SU-DHL-6 (cell line): ENCODE measurements around the gene EPB41L5.
"Not testable (repeated sequence)": the region's sequence is repeated elsewhere in the genome, so short reads cannot be mapped to it uniquely, and the experiment has no call there.

Experiments
- H2AFZ ChIP-seq: fragments of 200-600 bp; sonication (generic); 2 replicates; pipeline ENCODE4 v1.6.1; 2014; ENCODE audit warnings: low read depth, mild to moderate bottlenecking, moderate library complexity, mixed read lengths, antibody characterized with exemption, low read length; ENCODE audit not compliant: severe bottlenecking
- H3F3A ChIP-seq: fragments of 200-600 bp; shearing (Covaris generic); 2 replicates; pipeline ENCODE4 v1.6.0; 2016; ENCODE audit warnings: antibody characterized with exemption, mild to moderate bottlenecking; ENCODE audit not compliant: insufficient read depth
- H3K27ac ChIP-seq: fragments of 200-600 bp; sonication (generic); 2 replicates; pipeline ENCODE4 v1.5.1; 2016; ENCODE audit warnings: low read depth, mild to moderate bottlenecking, low read length, moderate library complexity, mixed read lengths
- H3K27me3 ChIP-seq: fragments of 200-600 bp; sonication (generic), shearing (Covaris generic); 2 replicates; pipeline ENCODE4 v1.6.0; 2014; ENCODE audit warnings: mild to moderate bottlenecking, low read length
- H3K36me3 ChIP-seq: fragments of 200-600 bp; sonication (generic); 2 replicates; pipeline ENCODE4 v1.6.1; 2014; ENCODE audit warnings: mild to moderate bottlenecking, low read length, mixed read lengths
- H3K4me2 ChIP-seq: fragments of 300-600, 200-600 bp; shearing (Covaris generic), sonication (generic); 2 replicates; pipeline ENCODE4 v1.6.0; 2014; ENCODE audit warnings: low read length, low read depth, mild to moderate bottlenecking; ENCODE audit not compliant: poor library complexity, severe bottlenecking
- H3K4me3 ChIP-seq: fragments of 200-600 bp; sonication (generic); 2 replicates; pipeline ENCODE4 v1.5.1; 2014; ENCODE audit warnings: antibody characterized with exemption, low read length, mild to moderate bottlenecking, mixed read lengths; ENCODE audit not compliant: insufficient read depth, poor library complexity, severe bottlenecking
- H3K79me2 ChIP-seq: fragments of 200-600 bp; sonication (generic); 2 replicates; pipeline ENCODE4 v1.6.1; 2014; ENCODE audit warnings: mild to moderate bottlenecking, low read length, moderate library complexity; ENCODE audit not compliant: insufficient read depth
- H3K9ac ChIP-seq: fragments of 200-600 bp; sonication (generic); 2 replicates; pipeline ENCODE4 v1.7.0; 2014; ENCODE audit warnings: mild to moderate bottlenecking, low read length
- H3K9me2 ChIP-seq: fragments of 200-600 bp; sonication (generic); replicated peaks from 2 replicates; pipeline ENCODE4 v1.6.1; 2014; ENCODE audit warnings: low read length; ENCODE audit not compliant: insufficient read depth
- H3K9me3 ChIP-seq: fragments of 200-600 bp; sonication (generic); 2 replicates; pipeline ENCODE4 v1.6.1; 2014; ENCODE audit warnings: low read length, mixed read lengths; ENCODE audit not compliant: insufficient read depth
- H4K20me1 ChIP-seq: fragments of 200-600 bp; sonication (generic); 2 replicates; pipeline ENCODE4 v1.6.1; 2014; ENCODE audit warnings: low read depth, mild to moderate bottlenecking, antibody characterized with exemption, low read length, moderate library complexity, mixed read lengths
- EZH2phosphoT487 ChIP-seq: fragments of 200-600 bp; sonication (generic), shearing (Covaris generic); conservative IDR thresholded peaks from 2 replicates; pipeline ENCODE4 v1.6.1; 2018; ENCODE audit warnings: mild to moderate bottlenecking, antibody characterized with exemption, low read length, moderate library complexity, mixed read lengths
- TF ChIP-seq, protein P1 (sequence below): fragments of 200-600 bp; sonication (generic); IDR thresholded peaks from one replicate; pipeline ENCODE4 v1.5.1; 2017; ENCODE audit warnings: antibody characterized with exemption, mild to moderate bottlenecking, low read length, moderate library complexity; ENCODE audit not compliant: insufficient read depth, poor library complexity, severe bottlenecking

EPB41L5 gene

DNA sequence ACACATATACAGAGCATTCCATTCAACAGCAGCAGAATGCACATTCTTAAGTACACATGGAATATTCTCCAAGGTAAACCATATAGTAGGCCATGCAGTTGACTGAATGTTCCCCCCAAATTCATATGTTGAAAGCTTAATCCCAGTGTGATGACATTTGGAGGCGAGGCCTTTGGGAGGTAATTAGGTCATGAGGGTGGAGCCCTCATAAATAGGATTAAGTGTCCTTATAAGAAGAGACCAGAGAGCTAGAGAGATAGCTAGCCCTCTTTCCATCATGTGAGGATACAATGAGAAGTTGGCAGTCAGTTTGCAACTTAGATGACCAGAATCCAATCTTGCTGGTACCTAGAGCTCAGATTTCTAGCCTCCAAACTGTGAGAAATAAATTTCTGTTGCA, 182.7 kb downstream of the EPB41L5 start:
- no peak overlapping the region for H3K27ac ChIP-seq
- H3K4me3 ChIP-seq, result no peak overlapping the region
- H3K9me3 ChIP-seq, result no peaks in the 10 kb centered on the region
- H3K36me3 ChIP-seq, result no peaks in the 10 kb centered on the region
- H2AFZ ChIP-seq, result no peak overlapping the region
- no peaks in the 10 kb centered on the region for H4K20me1 ChIP-seq
- no peaks in the 10 kb centered on the region; the same call in 1 of the 2 replicates for H3K27me3 ChIP-seq
- no peak overlapping the region for H3K9ac ChIP-seq
- no peak overlapping the region for H3K4me2 ChIP-seq
- H3K9me2 ChIP-seq, result no peaks in the 10 kb centered on the region
- TF ChIP-seq, protein P1, sequence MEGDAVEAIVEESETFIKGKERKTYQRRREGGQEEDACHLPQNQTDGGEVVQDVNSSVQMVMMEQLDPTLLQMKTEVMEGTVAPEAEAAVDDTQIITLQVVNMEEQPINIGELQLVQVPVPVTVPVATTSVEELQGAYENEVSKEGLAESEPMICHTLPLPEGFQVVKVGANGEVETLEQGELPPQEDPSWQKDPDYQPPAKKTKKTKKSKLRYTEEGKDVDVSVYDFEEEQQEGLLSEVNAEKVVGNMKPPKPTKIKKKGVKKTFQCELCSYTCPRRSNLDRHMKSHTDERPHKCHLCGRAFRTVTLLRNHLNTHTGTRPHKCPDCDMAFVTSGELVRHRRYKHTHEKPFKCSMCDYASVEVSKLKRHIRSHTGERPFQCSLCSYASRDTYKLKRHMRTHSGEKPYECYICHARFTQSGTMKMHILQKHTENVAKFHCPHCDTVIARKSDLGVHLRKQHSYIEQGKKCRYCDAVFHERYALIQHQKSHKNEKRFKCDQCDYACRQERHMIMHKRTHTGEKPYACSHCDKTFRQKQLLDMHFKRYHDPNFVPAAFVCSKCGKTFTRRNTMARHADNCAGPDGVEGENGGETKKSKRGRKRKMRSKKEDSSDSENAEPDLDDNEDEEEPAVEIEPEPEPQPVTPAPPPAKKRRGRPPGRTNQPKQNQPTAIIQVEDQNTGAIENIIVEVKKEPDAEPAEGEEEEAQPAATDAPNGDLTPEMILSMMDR, result no peak
- no peak for TF ChIP-seq EZH2phosphoT487
- no peaks in the 10 kb centered on the region for H3F3A ChIP-seq
- no peaks in the 10 kb centered on the region for H3K79me2 ChIP-seq

DNA sequence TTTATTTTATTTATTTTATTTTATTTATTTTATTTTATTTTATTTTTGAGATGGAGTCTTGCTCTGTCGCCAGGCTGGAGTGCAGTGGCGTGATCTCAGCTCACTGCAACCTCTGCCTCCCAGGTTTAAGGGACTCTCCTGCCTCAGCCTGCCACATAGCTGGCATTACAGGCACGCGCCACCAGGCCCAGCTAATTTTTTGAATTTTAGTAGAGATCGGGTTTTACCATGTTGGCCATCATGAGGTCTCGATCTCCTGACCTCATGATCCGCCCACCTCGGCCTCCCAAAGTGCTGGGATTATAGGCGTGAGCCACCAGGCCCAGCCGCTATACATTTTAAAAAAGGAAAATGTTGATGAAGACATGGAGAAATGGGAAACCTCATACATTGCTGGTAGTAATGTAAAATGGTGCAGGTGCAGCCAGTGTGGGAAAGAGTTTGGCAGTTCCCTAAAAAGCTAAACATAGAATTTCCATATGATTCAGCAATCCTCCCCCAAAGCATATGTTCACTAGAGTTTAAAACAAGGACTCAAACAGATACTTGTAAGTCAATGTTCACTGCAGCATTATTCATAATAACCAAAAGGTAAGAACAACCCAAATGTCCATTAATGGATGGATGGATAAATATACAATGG, 187.1 kb downstream of the EPB41L5 start:
- H3K27me3 ChIP-seq, H3K9me3 ChIP-seq, H3K27ac ChIP-seq, H3K36me3 ChIP-seq, H4K20me1 ChIP-seq, H2AFZ ChIP-seq, H3K79me2 ChIP-seq, H3K4me2 ChIP-seq, H3K9me2 ChIP-seq, H3K9ac ChIP-seq, H3F3A ChIP-seq, H3K4me3 ChIP-seq: not testable (repeated sequence)

DNA sequence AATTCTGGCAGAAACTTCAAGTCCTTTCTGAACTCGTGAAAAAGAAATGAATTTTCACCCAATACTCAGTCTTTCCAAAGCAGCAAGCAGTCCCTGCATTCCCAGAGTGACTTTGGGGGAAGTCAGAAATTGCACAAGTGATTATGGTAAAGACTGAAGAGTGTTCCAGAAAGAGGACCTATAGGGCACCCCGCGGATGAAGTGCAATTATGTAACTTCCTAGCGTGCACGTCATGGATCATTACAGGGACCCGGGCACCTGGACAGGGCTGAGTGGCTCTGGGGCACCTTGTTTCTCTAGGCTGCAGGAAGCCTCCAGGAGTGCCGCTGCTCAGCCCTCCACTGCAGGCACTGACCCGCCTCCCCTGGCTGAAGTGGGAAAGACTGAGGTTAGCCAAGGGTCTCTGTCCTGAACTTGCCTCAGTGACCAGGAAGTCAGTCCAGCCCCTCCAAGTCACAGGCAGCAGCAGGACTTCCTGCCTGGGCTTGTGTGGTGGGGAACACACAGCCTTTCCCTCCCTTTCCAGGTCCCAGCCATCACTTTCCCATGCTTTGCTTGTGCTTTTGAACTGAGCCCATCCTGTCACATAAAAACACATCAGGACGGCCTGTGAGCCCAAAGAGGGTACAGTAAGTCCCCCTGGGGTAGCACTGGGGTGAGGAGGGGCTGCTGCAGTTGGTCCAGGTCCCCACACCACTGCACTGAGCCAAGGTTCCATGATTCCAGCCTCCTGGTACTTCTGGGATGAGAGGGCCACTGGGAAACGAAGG, 190.6 kb downstream of the EPB41L5 start:
- Histone ChIP-seq H3K27ac (no peak overlapping the region), H3K9me3 (no peaks in the 10 kb centered on the region), H3K27me3 (no peaks in the 10 kb centered on the region), H4K20me1 (no peaks in the 10 kb centered on the region), H3K9ac (no peak overlapping the region), H2AFZ (no peak overlapping the region), H3K36me3 (no peaks in the 10 kb centered on the region), H3K79me2 (no peaks in the 10 kb centered on the region), H3K4me3 (no peak overlapping the region), H3F3A (no peaks in the 10 kb centered on the region), H3K9me2 (no peaks in the 10 kb centered on the region), H3K4me2 (no peak overlapping the region)
- TF ChIP-seq EZH2phosphoT487, result no peak
- TF ChIP-seq, protein P1, result no peak

DNA sequence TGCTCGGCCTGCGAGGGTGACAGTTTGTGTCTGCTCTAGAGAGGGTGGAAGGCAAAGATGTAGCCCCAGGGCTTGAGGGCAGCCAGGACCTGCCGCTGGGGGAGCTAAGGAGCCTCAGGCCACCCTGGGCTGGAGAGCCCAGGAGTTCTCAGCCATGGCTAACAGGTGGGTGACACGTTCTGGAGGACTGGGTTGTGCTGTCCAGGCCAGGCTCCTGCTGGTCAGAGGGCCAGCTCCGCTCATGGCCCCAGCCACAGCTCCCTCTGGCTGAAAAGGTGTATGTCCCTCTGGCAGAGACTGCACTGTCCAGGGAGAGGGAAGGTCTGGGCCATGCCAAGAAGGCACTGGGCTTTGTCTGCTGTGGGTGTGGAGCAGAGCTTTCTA, 191.1 kb downstream of the EPB41L5 start:
- Histone ChIP-seq H3K27ac (no peak overlapping the region), H3K9ac (no peak overlapping the region), H3K27me3 (no peaks in the 10 kb centered on the region), H4K20me1 (no peaks in the 10 kb centered on the region), H3K9me2 (no peaks in the 10 kb centered on the region), H3K36me3 (no peaks in the 10 kb centered on the region), H3K4me2 (no peak overlapping the region), H3K79me2 (no peaks in the 10 kb centered on the region), H2AFZ (no peak overlapping the region), H3K9me3 (no peaks in the 10 kb centered on the region), H3K4me3 (no peak overlapping the region), H3F3A (no peaks in the 10 kb centered on the region)
- TF ChIP-seq EZH2phosphoT487, result no peak
- TF ChIP-seq, protein P1, result no peak
